WTC11 (cell line): Measurements from ENCODE around the gene BAK1.
A peak's percentile ranks its signal among the peaks of the same experiment; 100 is the strongest.

Experiments
- CREB1 ChIP-seq: sonication (generic); formaldehyde crosslinking; IDR thresholded peaks from 2 replicates; pipeline ENCODE4 v1.8.0; 2023; ENCODE audit warnings: mild to moderate bottlenecking, missing genetic modification reagents
- CTCF ChIP-seq: fragments of 200-600 bp; IDR thresholded peaks from 2 replicates; pipeline ENCODE4 v1.8.0; 2022; ENCODE audit warnings: antibody characterized with exemption
- E2F4 ChIP-seq: sonication (generic); formaldehyde crosslinking; IDR thresholded peaks from 2 replicates; pipeline ENCODE4 v1.8.1; 2022; ENCODE audit warnings: low read depth, mild to moderate bottlenecking, moderate library complexity, missing genetic modification reagents, borderline replicate concordance
- E2F5 ChIP-seq: sonication (generic); formaldehyde crosslinking; IDR thresholded peaks from 2 replicates; pipeline ENCODE4 v1.8.1; 2022; ENCODE audit warnings: mild to moderate bottlenecking, moderate library complexity, missing genetic modification reagents
- ELF4 ChIP-seq: sonication (generic); formaldehyde crosslinking; IDR thresholded peaks from 2 replicates; pipeline ENCODE4 v1.8.1; 2022; ENCODE audit warnings: low read depth, mild to moderate bottlenecking, moderate library complexity, missing genetic modification reagents
- RELA ChIP-seq: sonication (generic); formaldehyde crosslinking; IDR thresholded peaks from 2 replicates; pipeline ENCODE4 v1.8.1; 2022; ENCODE audit warnings: missing genetic modification reagents, mild to moderate bottlenecking, borderline replicate concordance
- SMAD3 ChIP-seq: sonication (generic); formaldehyde crosslinking; IDR thresholded peaks from 2 replicates; pipeline ENCODE4 v1.8.0; 2022; ENCODE audit warnings: missing genetic modification reagents, mild to moderate bottlenecking, borderline replicate concordance
- SP1 ChIP-seq: sonication (generic); formaldehyde crosslinking; conservative IDR thresholded peaks from 2 replicates; pipeline ENCODE4 v1.8.1; 2022; ENCODE audit warnings: missing genetic modification reagents
- STAT6 ChIP-seq: sonication (generic); formaldehyde crosslinking; conservative IDR thresholded peaks from 2 replicates; pipeline ENCODE4 v1.8.1; 2023; ENCODE audit warnings: mild to moderate bottlenecking, low read depth, missing genetic modification reagents, moderate library complexity
- TCF7 ChIP-seq: sonication (generic); formaldehyde crosslinking; IDR thresholded peaks from 2 replicates; pipeline ENCODE4 v1.8.0; 2022; ENCODE audit warnings: mild to moderate bottlenecking, low read depth, missing genetic modification reagents, moderate library complexity
- TP53 ChIP-seq: sonication (generic); formaldehyde crosslinking; IDR thresholded peaks from 2 replicates; pipeline ENCODE4 v1.8.1; 2023; ENCODE audit warnings: mild to moderate bottlenecking, missing genetic modification reagents
- TF ChIP-seq, protein P1 (sequence below): sonication (generic); formaldehyde crosslinking; IDR thresholded peaks from 2 replicates; pipeline ENCODE4 v1.8.1; 2023; ENCODE audit warnings: mild to moderate bottlenecking, missing genetic modification reagents, moderate library complexity

DNA sequence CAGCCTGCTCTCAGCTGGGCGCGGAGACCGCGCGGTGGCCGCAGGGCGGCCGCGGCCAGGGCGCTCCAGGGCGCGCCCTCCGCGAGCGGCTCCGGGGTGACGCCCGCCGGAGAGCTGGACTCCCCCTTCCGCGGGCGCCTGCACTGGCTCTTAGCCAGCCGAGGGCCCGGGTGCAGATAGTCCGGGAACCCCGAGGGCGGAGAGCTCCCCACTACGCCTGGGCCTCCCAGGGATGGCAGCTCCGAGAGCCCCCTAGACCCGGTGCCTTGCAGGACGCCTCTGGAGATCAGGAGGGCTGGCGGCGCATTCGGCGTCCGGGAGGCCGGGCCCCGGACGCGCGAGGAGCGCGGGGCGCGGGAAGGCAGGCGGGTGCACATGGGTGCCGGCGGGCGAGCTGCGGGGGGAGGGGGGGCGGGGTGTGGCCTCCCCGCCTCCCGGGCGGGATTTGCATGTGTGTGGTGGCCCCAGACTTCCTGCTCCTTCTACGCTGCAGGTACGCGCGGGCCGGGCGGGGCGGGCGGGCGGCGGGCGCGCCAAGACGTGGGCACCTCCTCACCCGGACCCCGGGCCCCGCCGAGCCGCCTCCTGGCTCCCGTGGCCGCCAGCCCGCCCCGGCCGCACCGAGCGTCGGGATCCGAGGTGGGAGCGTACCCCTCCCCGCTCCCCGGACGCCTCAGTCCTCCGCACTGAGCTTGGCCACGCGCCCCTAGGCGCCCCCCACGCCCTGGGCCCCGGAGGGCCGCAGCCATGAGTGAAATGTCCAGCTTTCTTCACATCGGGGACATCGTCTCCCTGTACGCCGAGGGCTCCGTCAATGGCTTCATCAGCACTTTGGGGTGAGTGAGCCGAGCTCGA is 41.0 kb upstream of the BAK1 start, which contains the start of gene ITPR3:
- TF ChIP-seq TCF7, result no peak
- no peak for TF ChIP-seq SP1 (CRISPR knock-in tag)
- TF ChIP-seq SMAD3 (CRISPR knock-in tag), result no peak
- TF ChIP-seq CTCF, result no peak
- TF ChIP-seq ELF4 (CRISPR knock-in tag), result no peak
- peak; percentile 41; the same call in 1 of the 2 replicates for TF ChIP-seq E2F5 (CRISPR knock-in tag)
- TF ChIP-seq E2F4 (CRISPR knock-in tag), result no peak
- no peak for TF ChIP-seq STAT6 (CRISPR knock-in tag)
- no peak for TF ChIP-seq CREB1
- TF ChIP-seq RELA (CRISPR knock-in tag), result no peak
- TF ChIP-seq, protein P1, sequence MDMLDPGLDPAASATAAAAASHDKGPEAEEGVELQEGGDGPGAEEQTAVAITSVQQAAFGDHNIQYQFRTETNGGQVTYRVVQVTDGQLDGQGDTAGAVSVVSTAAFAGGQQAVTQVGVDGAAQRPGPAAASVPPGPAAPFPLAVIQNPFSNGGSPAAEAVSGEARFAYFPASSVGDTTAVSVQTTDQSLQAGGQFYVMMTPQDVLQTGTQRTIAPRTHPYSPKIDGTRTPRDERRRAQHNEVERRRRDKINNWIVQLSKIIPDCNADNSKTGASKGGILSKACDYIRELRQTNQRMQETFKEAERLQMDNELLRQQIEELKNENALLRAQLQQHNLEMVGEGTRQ (CRISPR knock-in tag), result 0 out of 2 replicates have a peak, but pooled peaks have one; percentile 7
- no peak for TF ChIP-seq TP53 (CRISPR knock-in tag)
